Caco-2 (cell line): ENCODE data around the gene MEF2D. TPM values are rescaled to one million over a fixed set of nuclear protein-coding genes. Genes with fewer than 3 reads are reported as not detected.

ENCODE experiments used
- BruUV-seq: library from RNA; stranded (reverse); fragments of 400-500 nt; replicated peaks from 2 replicates; lab custom pipeline; 2021; lab: Mats Ljungman, UMichigan
- CTCF ChIA-PET: fragments of 300-600 bp; sonication (Branson Sonifier 250); formaldehyde crosslinking; loops from one replicate; lab custom pipeline; 2022; ENCODE audit warnings: antibody characterized with exemption; lab: Charles Lee
- POLR2A ChIA-PET: fragments of 300-600 bp; sonication (Branson Sonifier 250); formaldehyde crosslinking; loops from one replicate; lab custom pipeline; 2022; ENCODE audit warnings: antibody characterized with exemption; lab: Charles Lee
- DNase-seq, 2 experiments: peaks; one replicate each; pipeline versions ENCODE4 v3.0.0 to v3.0.0-alpha.2; 2020 to 2022
- H3K27me3 ChIP-seq: replicated peaks from 2 replicates; pipeline ENCODE4 v1.6.0; 2011; ENCODE audit warnings: low read length; ENCODE audit not compliant: control insufficient read depth, insufficient read depth
- H3K36me3 ChIP-seq: 2 replicates; pipeline ENCODE4 v1.5.1; 2011; ENCODE audit warnings: low read length; ENCODE audit not compliant: control insufficient read depth, insufficient read depth
- H3K4me1 ChIP-seq: fragments of 250-450 bp; sonication (Bioruptor Pico); 2 replicates; pipeline ENCODE4 v1.5.1; 2020; ENCODE audit warnings: mild to moderate bottlenecking
- H3K4me3 ChIP-seq: 2 replicates; pipeline ENCODE4 v1.5.1; 2011; ENCODE audit warnings: low read depth, mild to moderate bottlenecking, control low read depth, low read length
- H3K9me3 ChIP-seq: fragments of 250-450 bp; sonication (Bioruptor Pico); 2 replicates; pipeline ENCODE4 v1.5.1; 2020; ENCODE audit warnings: mild to moderate bottlenecking, moderate library complexity
- H3K27ac Mint-ChIP-seq: one replicate; pipeline ENCODE4 v1.8.0; 2022; ENCODE audit warnings: mixed read lengths; ENCODE audit not compliant: unreplicated experiment
- H3K27me3 Mint-ChIP-seq: one replicate; pipeline ENCODE4 v1.8.0; 2022; ENCODE audit warnings: mixed read lengths; ENCODE audit not compliant: insufficient read depth, unreplicated experiment
- H3K36me3 Mint-ChIP-seq: one replicate; pipeline ENCODE4 v1.8.0; 2022; ENCODE audit warnings: mild to moderate bottlenecking, mixed read lengths; ENCODE audit not compliant: insufficient read depth, unreplicated experiment
- H3K4me1 Mint-ChIP-seq: one replicate; pipeline ENCODE4 v1.8.0; 2022; ENCODE audit warnings: low read depth, mixed read lengths; ENCODE audit not compliant: unreplicated experiment
- H3K4me3 Mint-ChIP-seq: one replicate; pipeline ENCODE4 v1.8.0; 2022; ENCODE audit warnings: mild to moderate bottlenecking, moderate library complexity, mixed read lengths; ENCODE audit not compliant: unreplicated experiment
- H3K9me3 Mint-ChIP-seq: one replicate; pipeline ENCODE4 v1.8.0; 2022; ENCODE audit warnings: mixed read lengths; ENCODE audit not compliant: unreplicated experiment
- CTCF ChIP-seq, 2 experiments: fragments of 200-600 bp in 1 of 2; IDR thresholded peaks; 1 replicate in 1 of 2; 2 replicates in 1 of 2; pipeline versions ENCODE4 v1.5.1 to v1.8.0; 2011 to 2022; ENCODE audit warnings: antibody characterized with exemption in 1 of 2, control low read depth in 1 of 2, inconsistent platforms in 1 of 2, low read depth in 1 of 2, low read length in 1 of 2, mild to moderate bottlenecking in 1 of 2, moderate library complexity in 1 of 2; ENCODE audit not compliant: insufficient read depth in 1 of 2, severe bottlenecking in 1 of 2, unreplicated experiment in 1 of 2
- intact Hi-C: fragments of 100-400 bp; cut with micrococcal nuclease; formaldehyde crosslinking; loops from one replicate; pipeline ENCODE4 v1.10.0; 2022; ENCODE audit not compliant: unreplicated experiment
- total RNA-seq: library from RNA; stranded (reverse); gene quantifications from 2 replicates; pipeline ENCODE4 v1.2.3, GENCODE V29; 2022

Gene MEF2D
- total RNA-seq, 1 experiment from 2014 or later, result 18.6 TPM

GRCh38 chr1:156448134-156448967, 52.2 kb downstream of the MEF2D start:
- no TSS peak for BruUV-seq
- Mint-ChIP-seq H3K27ac (peak overlapping the region; percentile 14), H3K36me3 (no peaks in the 10 kb centered on the region), H3K4me1 (peaks cover 11% of the 10 kb centered on the region), H3K4me3 (no peak overlapping the region), H3K9me3 (no peaks in the 10 kb centered on the region), H3K27me3 (no peaks in the 10 kb centered on the region)
- H3K36me3 ChIP-seq, result no peaks in the 10 kb centered on the region
- TF ChIP-seq CTCF (IDR thresholded peaks at IDR 0.05; ENCODE audit: insufficient read depth in 1 of 2, low read depth in 1 of 2, low read length in 1 of 2, severe bottlenecking in 1 of 2, unreplicated experiment in 1 of 2), result no peak
- ChIA-PET CTCF (interaction anchor here (1.3 kb wide), 1 partner anchor 63 kb away, joined by 7 read pairs; no protein-coding TSS in a partner anchor), POLR2A (no interaction called here)
- H3K27me3 ChIP-seq, result no peaks in the 10 kb centered on the region
- no peaks in the 10 kb centered on the region for H3K9me3 ChIP-seq
- no peak overlapping the region for H3K4me3 ChIP-seq
- peaks cover 3% of the 10 kb centered on the region; the same call in 1 of the 2 replicates for H3K4me1 ChIP-seq
- DNase-seq, result no peak
- intact Hi-C loops, result no loop called here

GRCh38 chr1:156445789-156446263, 54.7 kb downstream of the MEF2D start:
- DNase-seq, result peak; percentile 89 to 92
- H3K27me3 Mint-ChIP-seq, result peaks cover 11% of the 10 kb centered on the region
- Histone ChIP-seq H3K36me3 (no peaks in the 10 kb centered on the region), H3K9me3 (no peaks in the 10 kb centered on the region), H3K4me1 (no peaks in the 10 kb centered on the region), H3K4me3 (no peak overlapping the region), H3K27me3 (peaks cover 1% of the 10 kb centered on the region; the same call in 1 of the 2 replicates)
- no peaks in the 10 kb centered on the region for H3K4me1 Mint-ChIP-seq
- CTCF ChIA-PET, result interaction anchor here (0.5 to 2.8 kb wide), 35 partner anchors 8 to 331 kb away, joined by 3 to 163 read pairs (median 4); partner anchors contain the start of genes CCT3, LMNA, MEF2D and NAXE
- BruUV-seq, result no TSS peak
- no peaks in the 10 kb centered on the region for H3K9me3 Mint-ChIP-seq
- no peaks in the 10 kb centered on the region for H3K36me3 Mint-ChIP-seq
- H3K27ac Mint-ChIP-seq, result no peak overlapping the region
- no peak overlapping the region for H3K4me3 Mint-ChIP-seq
- TF ChIP-seq CTCF (IDR thresholded peaks at IDR 0.05; ENCODE audit: insufficient read depth in 1 of 2, low read depth in 1 of 2, low read length in 1 of 2, severe bottlenecking in 1 of 2, unreplicated experiment in 1 of 2), result peak; percentile 93 to 95
- intact Hi-C loops, result no loop called here
- POLR2A ChIA-PET, result interaction anchor here (1.0 kb wide), 3 partner anchors 11 to 59 kb away, joined by 4 to 6 read pairs (median 5); no protein-coding TSS in a partner anchor

- peaks cover 1% of the 10 kb centered on the region; the same call in 1 of the 2 replicates for H3K27me3 ChIP-seq
- POLR2A ChIA-PET, result no interaction called here
- no peaks in the 10 kb centered on the region for H3K9me3 ChIP-seq
- no peaks in the 10 kb centered on the region for H3K36me3 ChIP-seq
- H3K4me3 Mint-ChIP-seq, result no peak overlapping the region
- no peaks in the 10 kb centered on the region for H3K4me1 Mint-ChIP-seq
- no peak overlapping the region for H3K27ac Mint-ChIP-seq
- peak in 1 of 2 experiments; percentile 66 for DNase-seq
- no peaks in the 10 kb centered on the region for H3K9me3 Mint-ChIP-seq
- CTCF ChIA-PET, result interaction anchor here (1.6 to 2.8 kb wide), 4 partner anchors 13 to 72 kb away, joined by 6 to 163 read pairs (median 24); no protein-coding TSS in a partner anchor
- intact Hi-C loops, result loop anchor here (1.0 kb wide), 3 partner anchors 24 to 87 kb away; no protein-coding TSS in a partner anchor
- TF ChIP-seq CTCF (IDR thresholded peaks at IDR 0.05; ENCODE audit: insufficient read depth in 1 of 2, low read depth in 1 of 2, low read length in 1 of 2, severe bottlenecking in 1 of 2, unreplicated experiment in 1 of 2), result peak; percentile 48 to 76
- peaks cover 21% of the 10 kb centered on the region for H3K27me3 Mint-ChIP-seq
- BruUV-seq, result no TSS peak
- H3K4me1 ChIP-seq, result no peaks in the 10 kb centered on the region
- H3K4me3 ChIP-seq, result no peak overlapping the region
- H3K36me3 Mint-ChIP-seq, result no peaks in the 10 kb centered on the region
Measured at GRCh38 chr1:156444407-156445001, 56.1 kb downstream of the MEF2D start.
